ENCODE results near the gene GMDS. TPM values are rescaled to one million over a fixed set of nuclear protein-coding genes. Genes with fewer than 3 reads are reported as not detected.

GMDS gene
- total RNA-seq, 4 donors from 2014 or later, result 3.4 to 7.2 (median 4.6) TPM

- in situ Hi-C loops (cut with MboI; ENCODE audit: low sequenced_read_pairs in 4 of 4), result no loop called here
- no peaks in the 10 kb centered on the region for H3K36me3 ChIP-seq
- ATAC-seq (no peak), DNase-seq (no peak)
- H3K4me1 ChIP-seq, result no peaks in the 10 kb centered on the region
- H3K27ac ChIP-seq, result no peak overlapping the region
- TF ChIP-seq CTCF (IDR thresholded peaks at IDR 0.05 in 4 of 5, conservative IDR thresholded peaks at IDR 0.05 in 1 of 5) (no peak), POLR2A (IDR thresholded peaks at IDR 0.05) (no peak)
- intact Hi-C loops (cut with DNase I; ENCODE audit: low total_unique reads), result no loop called here
- H3K27me3 ChIP-seq, result no peaks in the 10 kb centered on the region
- H3K4me3 ChIP-seq, result no peak overlapping the region
- H3K9me3 ChIP-seq, result no peaks in the 10 kb centered on the region
Measured at GRCh38 chr6:2135401-2135800, 110.0 kb downstream of the GMDS start.

GRCh38 chr6:2134554-2134953 lies 110.9 kb downstream of the GMDS start:
- no peak for ATAC-seq

GRCh38 chr6:2133716-2134310 lies 111.6 kb downstream of the GMDS start:
- H3K4me1 ChIP-seq, result no peaks in the 10 kb centered on the region
- H3K27me3 ChIP-seq, result no peaks in the 10 kb centered on the region
- in situ Hi-C loops (cut with MboI; ENCODE audit: low sequenced_read_pairs in 4 of 4), result no loop called here
- no peaks in the 10 kb centered on the region for H3K36me3 ChIP-seq
- ATAC-seq, result no peak
- no peaks in the 10 kb centered on the region for H3K9me3 ChIP-seq
- intact Hi-C loops (cut with DNase I; ENCODE audit: low total_unique reads), result no loop called here
- TF ChIP-seq POLR2A (IDR thresholded peaks at IDR 0.05) (no peak), CTCF (IDR thresholded peaks at IDR 0.05 in 4 of 5, conservative IDR thresholded peaks at IDR 0.05 in 1 of 5) (no peak)
- H3K27ac ChIP-seq, result no peak overlapping the region
- H3K4me3 ChIP-seq, result no peak overlapping the region
- DNase-seq, result no peak

More at GRCh38 chr6:2134554-2134953, 110.9 kb downstream of the GMDS start:
- Histone ChIP-seq H3K4me1 (no peaks in the 10 kb centered on the region), H3K36me3 (no peaks in the 10 kb centered on the region), H3K27ac (no peak overlapping the region), H3K9me3 (no peaks in the 10 kb centered on the region), H3K4me3 (no peak overlapping the region), H3K27me3 (no peaks in the 10 kb centered on the region)
- in situ Hi-C loops (cut with MboI; ENCODE audit: low sequenced_read_pairs in 4 of 4) (no loop called here), intact Hi-C loops (cut with DNase I; ENCODE audit: low total_unique reads) (no loop called here)
- TF ChIP-seq POLR2A (IDR thresholded peaks at IDR 0.05) (no peak), CTCF (IDR thresholded peaks at IDR 0.05 in 4 of 5, conservative IDR thresholded peaks at IDR 0.05 in 1 of 5) (no peak)
- DNase-seq, result no peak

- H3K9me3 ChIP-seq, result no peaks in the 10 kb centered on the region
- DNase-seq (no peak), ATAC-seq (no peak)
- H3K27me3 ChIP-seq, result no peaks in the 10 kb centered on the region
- H3K27ac ChIP-seq, result no peak overlapping the region
- intact Hi-C loops (cut with DNase I; ENCODE audit: low total_unique reads) (no loop called here), in situ Hi-C loops (cut with MboI; ENCODE audit: low sequenced_read_pairs in 4 of 4) (no loop called here)
- no peak overlapping the region for H3K4me3 ChIP-seq
- no peaks in the 10 kb centered on the region for H3K4me1 ChIP-seq
- TF ChIP-seq POLR2A (IDR thresholded peaks at IDR 0.05) (no peak), CTCF (IDR thresholded peaks at IDR 0.05 in 4 of 5, conservative IDR thresholded peaks at IDR 0.05 in 1 of 5) (no peak)
- H3K36me3 ChIP-seq, result no peaks in the 10 kb centered on the region
Measured at GRCh38 chr6:2132916-2133315, 112.5 kb downstream of the GMDS start.

- no peak for DNase-seq
- H3K4me1 ChIP-seq, result no peaks in the 10 kb centered on the region
- no peak for ATAC-seq
- no peaks in the 10 kb centered on the region for H3K36me3 ChIP-seq
- in situ Hi-C loops (cut with MboI; ENCODE audit: low sequenced_read_pairs in 4 of 4), result no loop called here
- H3K9me3 ChIP-seq, result no peaks in the 10 kb centered on the region
- intact Hi-C loops (cut with DNase I; ENCODE audit: low total_unique reads), result no loop called here
- H3K4me3 ChIP-seq, result no peak overlapping the region
- no peak overlapping the region for H3K27ac ChIP-seq
- H3K27me3 ChIP-seq, result no peaks in the 10 kb centered on the region
- TF ChIP-seq POLR2A (IDR thresholded peaks at IDR 0.05), result no peak
- no peak for TF ChIP-seq CTCF (IDR thresholded peaks at IDR 0.05 in 4 of 5, conservative IDR thresholded peaks at IDR 0.05 in 1 of 5)
Measured at GRCh38 chr6:2132416-2132815, 113.0 kb downstream of the GMDS start.

Measured in gastrocnemius medialis (tissue), 4 donors.